ENCODE measurements around the gene KATNAL1.

DNA sequence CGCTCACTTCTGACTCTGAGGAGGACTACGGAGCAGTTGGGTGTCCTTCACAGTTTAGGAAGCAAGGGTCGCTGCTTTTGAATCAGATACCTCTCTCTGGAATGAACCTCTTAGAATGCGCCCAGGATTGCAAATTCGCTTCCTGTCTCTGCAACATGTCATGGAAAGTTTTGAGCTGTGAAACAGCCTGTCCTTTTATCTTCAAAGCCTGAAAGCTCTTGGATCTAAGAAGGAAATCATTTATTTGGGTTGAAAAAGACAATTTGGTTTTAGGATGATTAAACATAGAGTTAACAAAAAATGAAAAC, 134.1 kb downstream of the KATNAL1 start:
- TF ChIP-seq POLR2A (IDR thresholded peaks at IDR 0.05; ENCODE audit: low read length) (no peak), GATA1 (IDR thresholded peaks at IDR 0.05; ENCODE audit: low read depth, low read length) (no peak)

Measured in erythroblast (primary cell).